HG03095 (cell line): ENCODE results near the gene SLC12A7.
A peak's percentile ranks its signal among the peaks of the same experiment; 100 is the strongest.

Experiments
- ATAC-seq: cut with Tn5 transposase; IDR thresholded peaks from one replicate; pipeline ENCODE4 v1.9.1; 2021; ENCODE audit warnings: moderate library complexity; ENCODE audit not compliant: unreplicated experiment

SLC12A7 gene

GRCh38 chr5:1141834-1142233, 30.0 kb upstream of the SLC12A7 start:
- ATAC-seq: no peak

- no peak for ATAC-seq
These were observed 28.9 kb upstream of the SLC12A7 start for GRCh38 chr5:1140818-1141189.

GRCh38 chr5:1140171-1140817, 28.4 kb upstream of the SLC12A7 start:
- peak; percentile 73 for ATAC-seq

- ATAC-seq: no peak
These were observed 27.7 kb upstream of the SLC12A7 start for GRCh38 chr5:1139331-1140170.

GRCh38 chr5:1138445-1139245, 26.8 kb upstream of the SLC12A7 start:
- no peak for ATAC-seq

GRCh38 chr5:1137567-1138444, 25.9 kb upstream of the SLC12A7 start:
- ATAC-seq: no peak

GRCh38 chr5:1136814-1137213, 25.0 kb upstream of the SLC12A7 start:
- no peak for ATAC-seq

- ATAC-seq: no peak
These were observed 24.0 kb upstream of the SLC12A7 start for GRCh38 chr5:1135696-1136525.

GRCh38 chr5:1134478-1134877, 22.6 kb upstream of the SLC12A7 start:
- no peak for ATAC-seq

GRCh38 chr5:1133510-1134201, 21.8 kb upstream of the SLC12A7 start:
- ATAC-seq: no peak

- no peak for ATAC-seq
These were observed 21.2 kb upstream of the SLC12A7 start for GRCh38 chr5:1133108-1133507.

GRCh38 chr5:1132570-1132969, 20.7 kb upstream of the SLC12A7 start:
- no peak for ATAC-seq

- no peak for ATAC-seq
These were observed 19.9 kb upstream of the SLC12A7 start for GRCh38 chr5:1131726-1132125.

GRCh38 chr5:1131191-1131621, 19.3 kb upstream of the SLC12A7 start:
- no peak for ATAC-seq

GRCh38 chr5:1130218-1130946, 18.5 kb upstream of the SLC12A7 start:
- no peak for ATAC-seq

GRCh38 chr5:1129711-1130055, 17.8 kb upstream of the SLC12A7 start:
- no peak for ATAC-seq

- no peak for ATAC-seq
These were observed 17.3 kb upstream of the SLC12A7 start for GRCh38 chr5:1128977-1129710.
